Liver (tissue), 3 donors: Measurements from ENCODE around the gene XPR1.

Experiments used
- ATF3 ChIP-seq: IDR thresholded peaks from 2 replicates; pipeline ENCODE4 v1.6.1; 2016; ENCODE audit warnings: antibody characterized with exemption
- EGR1 ChIP-seq, 2 donors: IDR thresholded peaks; 2 replicates each; pipeline ENCODE4 v1.6.1; 2016 to 2018; ENCODE audit warnings: antibody characterized with exemption in 2 of 2, low read depth in 2 of 2
- FOXA2 ChIP-seq: IDR thresholded peaks from 2 replicates; pipeline ENCODE4 v1.6.1; 2016; ENCODE audit warnings: antibody characterized with exemption
- GABPA ChIP-seq, 2 donors: IDR thresholded peaks in 1 of 2; conservative IDR thresholded peaks in 1 of 2; 2 replicates each; pipeline ENCODE4 v1.6.1; 2016; ENCODE audit warnings: antibody characterized with exemption in 2 of 2, mild to moderate bottlenecking in 1 of 2, moderate library complexity in 1 of 2
- JUND ChIP-seq, 2 donors: IDR thresholded peaks; 2 replicates each; pipeline ENCODE4 v1.6.1; 2016; ENCODE audit warnings: antibody characterized with exemption in 2 of 2
- MAX ChIP-seq: IDR thresholded peaks from 2 replicates; pipeline ENCODE4 v1.6.1; 2016; ENCODE audit warnings: antibody characterized with exemption
- NR2F2 ChIP-seq: IDR thresholded peaks from 2 replicates; pipeline ENCODE4 v1.6.1; 2016; ENCODE audit warnings: antibody characterized with exemption
- SP1 ChIP-seq: IDR thresholded peaks from 2 replicates; pipeline ENCODE4 v1.6.1; 2018; ENCODE audit warnings: antibody characterized with exemption, mild to moderate bottlenecking
- TAF1 ChIP-seq: conservative IDR thresholded peaks from 2 replicates; pipeline ENCODE4 v1.6.1; 2016; ENCODE audit warnings: antibody characterized with exemption, mild to moderate bottlenecking
- YY1 ChIP-seq: IDR thresholded peaks from 2 replicates; pipeline ENCODE4 v1.6.1; 2016; ENCODE audit warnings: antibody characterized with exemption, mild to moderate bottlenecking
- ZBTB33 ChIP-seq: IDR thresholded peaks from 2 replicates; pipeline ENCODE4 v1.6.1; 2016; ENCODE audit warnings: antibody characterized with exemption
- TF ChIP-seq, protein P1 (sequence below): fragments of 150-350 bp; IDR thresholded peaks from 2 replicates; pipeline ENCODE4 v1.5.1; 2017; ENCODE audit warnings: improper control_type of control experiment, low read depth, low read length; ENCODE audit not compliant: missing input control
- TF ChIP-seq, protein P2 (sequence below): IDR thresholded peaks from 2 replicates; pipeline ENCODE4 v1.6.1; 2016; ENCODE audit warnings: antibody characterized with exemption, mild to moderate bottlenecking
- donor health status: healthy.
- donor health status: healthy.

DNA sequence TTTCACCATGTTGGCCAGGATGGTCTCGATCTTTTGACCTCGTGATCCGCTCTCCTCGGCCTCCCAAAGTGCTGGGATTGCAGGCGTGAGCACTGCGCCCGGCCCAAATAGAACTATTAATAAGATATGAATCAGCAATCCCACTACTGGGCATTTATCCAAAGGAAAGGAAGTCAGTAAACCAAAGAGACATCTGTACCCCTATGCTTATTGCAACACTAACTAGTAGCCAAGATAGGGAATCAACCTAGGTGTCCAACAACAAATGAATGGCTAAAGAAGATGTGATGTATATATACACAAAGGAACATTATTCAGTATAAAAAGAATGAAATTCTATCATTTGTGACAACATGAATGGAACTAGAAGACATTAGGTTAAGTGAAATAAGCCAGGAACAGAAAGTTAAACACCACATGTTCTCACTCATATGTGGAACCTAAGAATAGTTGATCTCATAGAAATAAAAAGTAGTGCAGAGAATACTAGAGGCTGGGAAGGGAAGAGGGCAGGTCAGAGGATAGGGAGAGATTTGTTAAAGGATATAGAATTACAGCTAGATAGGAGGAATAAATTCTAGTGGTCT, 48.8 kb downstream of the XPR1 start:
- TF ChIP-seq JUND (IDR thresholded peaks at IDR 0.05), result no peak
- no peak for TF ChIP-seq GABPA (IDR thresholded peaks at IDR 0.05 in 1 of 2, conservative IDR thresholded peaks at IDR 0.05 in 1 of 2)
- TF ChIP-seq, protein P1, sequence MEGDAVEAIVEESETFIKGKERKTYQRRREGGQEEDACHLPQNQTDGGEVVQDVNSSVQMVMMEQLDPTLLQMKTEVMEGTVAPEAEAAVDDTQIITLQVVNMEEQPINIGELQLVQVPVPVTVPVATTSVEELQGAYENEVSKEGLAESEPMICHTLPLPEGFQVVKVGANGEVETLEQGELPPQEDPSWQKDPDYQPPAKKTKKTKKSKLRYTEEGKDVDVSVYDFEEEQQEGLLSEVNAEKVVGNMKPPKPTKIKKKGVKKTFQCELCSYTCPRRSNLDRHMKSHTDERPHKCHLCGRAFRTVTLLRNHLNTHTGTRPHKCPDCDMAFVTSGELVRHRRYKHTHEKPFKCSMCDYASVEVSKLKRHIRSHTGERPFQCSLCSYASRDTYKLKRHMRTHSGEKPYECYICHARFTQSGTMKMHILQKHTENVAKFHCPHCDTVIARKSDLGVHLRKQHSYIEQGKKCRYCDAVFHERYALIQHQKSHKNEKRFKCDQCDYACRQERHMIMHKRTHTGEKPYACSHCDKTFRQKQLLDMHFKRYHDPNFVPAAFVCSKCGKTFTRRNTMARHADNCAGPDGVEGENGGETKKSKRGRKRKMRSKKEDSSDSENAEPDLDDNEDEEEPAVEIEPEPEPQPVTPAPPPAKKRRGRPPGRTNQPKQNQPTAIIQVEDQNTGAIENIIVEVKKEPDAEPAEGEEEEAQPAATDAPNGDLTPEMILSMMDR, result no peak
- TF ChIP-seq, protein P2, sequence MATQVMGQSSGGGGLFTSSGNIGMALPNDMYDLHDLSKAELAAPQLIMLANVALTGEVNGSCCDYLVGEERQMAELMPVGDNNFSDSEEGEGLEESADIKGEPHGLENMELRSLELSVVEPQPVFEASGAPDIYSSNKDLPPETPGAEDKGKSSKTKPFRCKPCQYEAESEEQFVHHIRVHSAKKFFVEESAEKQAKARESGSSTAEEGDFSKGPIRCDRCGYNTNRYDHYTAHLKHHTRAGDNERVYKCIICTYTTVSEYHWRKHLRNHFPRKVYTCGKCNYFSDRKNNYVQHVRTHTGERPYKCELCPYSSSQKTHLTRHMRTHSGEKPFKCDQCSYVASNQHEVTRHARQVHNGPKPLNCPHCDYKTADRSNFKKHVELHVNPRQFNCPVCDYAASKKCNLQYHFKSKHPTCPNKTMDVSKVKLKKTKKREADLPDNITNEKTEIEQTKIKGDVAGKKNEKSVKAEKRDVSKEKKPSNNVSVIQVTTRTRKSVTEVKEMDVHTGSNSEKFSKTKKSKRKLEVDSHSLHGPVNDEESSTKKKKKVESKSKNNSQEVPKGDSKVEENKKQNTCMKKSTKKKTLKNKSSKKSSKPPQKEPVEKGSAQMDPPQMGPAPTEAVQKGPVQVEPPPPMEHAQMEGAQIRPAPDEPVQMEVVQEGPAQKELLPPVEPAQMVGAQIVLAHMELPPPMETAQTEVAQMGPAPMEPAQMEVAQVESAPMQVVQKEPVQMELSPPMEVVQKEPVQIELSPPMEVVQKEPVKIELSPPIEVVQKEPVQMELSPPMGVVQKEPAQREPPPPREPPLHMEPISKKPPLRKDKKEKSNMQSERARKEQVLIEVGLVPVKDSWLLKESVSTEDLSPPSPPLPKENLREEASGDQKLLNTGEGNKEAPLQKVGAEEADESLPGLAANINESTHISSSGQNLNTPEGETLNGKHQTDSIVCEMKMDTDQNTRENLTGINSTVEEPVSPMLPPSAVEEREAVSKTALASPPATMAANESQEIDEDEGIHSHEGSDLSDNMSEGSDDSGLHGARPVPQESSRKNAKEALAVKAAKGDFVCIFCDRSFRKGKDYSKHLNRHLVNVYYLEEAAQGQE, result no peak
- no peak for TF ChIP-seq MAX
- TF ChIP-seq ZBTB33, result no peak
- no peak for TF ChIP-seq SP1
- TF ChIP-seq FOXA2, result no peak
- TF ChIP-seq TAF1, result no peak
- no peak for TF ChIP-seq ATF3
- TF ChIP-seq YY1, result no peak
- no peak for TF ChIP-seq EGR1 (IDR thresholded peaks at IDR 0.05; ENCODE audit: low read depth in 2 of 2)
- no peak for TF ChIP-seq NR2F2
